A673 (cell line): Measurements from ENCODE around the gene ACSL3. TPM values are rescaled to one million over a fixed set of nuclear protein-coding genes. Genes with fewer than 3 reads are reported as not detected.

Experiments
- BruUV-seq: library from RNA; stranded (reverse); fragments of 400-500 nt; replicated peaks from 2 replicates; lab custom pipeline; 2021; lab: Mats Ljungman, UMichigan
- CTCF ChIA-PET: fragments of 300-600 bp; sonication (Branson Sonifier 250); formaldehyde crosslinking; loops from one replicate; lab custom pipeline; 2022; ENCODE audit warnings: antibody characterized with exemption; lab: Charles Lee
- POLR2A ChIA-PET: fragments of 300-600 bp; sonication (Branson Sonifier 250); formaldehyde crosslinking; loops from one replicate; lab custom pipeline; 2022; ENCODE audit warnings: antibody characterized with exemption; ENCODE audit not compliant: low non-redundant PET; lab: Charles Lee
- DNase-seq: peaks from one replicate; pipeline ENCODE4 v3.0.0-alpha.2; 2015; ENCODE audit warnings: low spot score
- H3K27ac ChIP-seq: fragments of 200-600 bp; sonication (generic); 2 replicates; pipeline ENCODE4 v1.5.1; 2016; ENCODE audit warnings: mixed run types, low read depth, mild to moderate bottlenecking, mixed read lengths, antibody characterized with exemption, low read length; ENCODE audit not compliant: poor library complexity, severe bottlenecking
- H3K27me3 ChIP-seq: fragments of 200-600 bp; sonication (generic); replicated peaks from 2 replicates; pipeline ENCODE4 v1.6.1; 2017; ENCODE audit warnings: mixed run types, low read depth, mild to moderate bottlenecking, mixed read lengths, antibody characterized with exemption, low read length; ENCODE audit not compliant: insufficient read depth, poor library complexity
- H3K36me3 ChIP-seq: fragments of 200-600 bp; sonication (generic); 2 replicates; pipeline ENCODE4 v1.6.1; 2016; ENCODE audit warnings: mixed run types, mild to moderate bottlenecking, mixed read lengths, antibody characterized with exemption, low read length; ENCODE audit not compliant: insufficient read depth, poor library complexity, severe bottlenecking
- H3K4me1 ChIP-seq: fragments of 200-600 bp; sonication (generic); 2 replicates; pipeline ENCODE4 v1.6.1; 2017; ENCODE audit warnings: mixed run types, mild to moderate bottlenecking, mixed read lengths, antibody characterized with exemption, low read length; ENCODE audit not compliant: insufficient read depth, poor library complexity, severe bottlenecking
- H3K4me3 ChIP-seq: fragments of 200-600 bp; sonication (generic); 2 replicates; pipeline ENCODE4 v1.5.1; 2016; ENCODE audit warnings: low read depth, mixed run types, mild to moderate bottlenecking, mixed read lengths, low read length; ENCODE audit not compliant: poor library complexity, severe bottlenecking
- H3K9me3 ChIP-seq: fragments of 200-600 bp; sonication (generic); 2 replicates; pipeline ENCODE4 v1.6.1; 2016; ENCODE audit warnings: mixed run types, low read depth, mild to moderate bottlenecking, mixed read lengths, antibody characterized with exemption, low read length; ENCODE audit not compliant: poor library complexity, severe bottlenecking
- EZH2 ChIP-seq: fragments of 200-600 bp; sonication (generic); IDR thresholded peaks from 2 replicates; pipeline ENCODE4 v1.6.1; 2017; ENCODE audit warnings: borderline replicate concordance, low read depth, mild to moderate bottlenecking, mixed read lengths, antibody characterized with exemption, low read length; ENCODE audit not compliant: poor library complexity, severe bottlenecking
- intact Hi-C: fragments of 100-400 bp; cut with micrococcal nuclease; formaldehyde crosslinking; loops from one replicate; pipeline ENCODE4 v1.10.0; 2022; ENCODE audit not compliant: unreplicated experiment
- total RNA-seq: library from RNA; stranded (reverse); gene quantifications from 2 replicates; pipeline ENCODE4 v1.2.3, GENCODE V29; 2021
- TF ChIP-seq, protein P1 (sequence below): fragments of 300-800, 200-600 bp; sonication (generic); conservative IDR thresholded peaks from 2 replicates; pipeline ENCODE4 v1.5.1; 2017; ENCODE audit warnings: low read depth, mild to moderate bottlenecking, antibody characterized with exemption, low read length, moderate library complexity, mixed read lengths

Gene ACSL3
- total RNA-seq, 1 experiment from 2014 or later, result 163 TPM

DNA sequence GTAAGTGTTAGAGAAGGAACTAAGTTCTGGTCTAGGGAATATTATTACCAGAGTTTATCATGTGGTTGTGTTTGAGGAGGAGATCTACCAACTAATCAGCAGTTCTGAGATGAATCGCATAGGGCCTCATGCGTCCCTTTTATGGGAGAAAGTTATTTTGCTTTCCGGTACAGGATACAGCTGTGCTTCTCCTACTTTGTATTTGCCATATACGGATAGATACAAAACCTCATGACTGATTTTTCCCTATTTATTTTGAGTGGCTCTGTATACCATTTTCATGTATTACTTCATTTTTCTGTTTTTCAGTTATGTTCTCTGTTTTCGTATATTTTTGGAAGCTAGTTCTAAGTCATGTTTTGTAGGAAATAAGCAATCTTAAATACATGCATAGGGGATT lies 66.8 kb downstream of the ACSL3 start:
- no peaks in the 10 kb centered on the region for H3K9me3 ChIP-seq
- BruUV-seq, result no TSS peak
- H3K27ac ChIP-seq, result no peak overlapping the region
- no peak for TF ChIP-seq EZH2
- TF ChIP-seq, protein P1, sequence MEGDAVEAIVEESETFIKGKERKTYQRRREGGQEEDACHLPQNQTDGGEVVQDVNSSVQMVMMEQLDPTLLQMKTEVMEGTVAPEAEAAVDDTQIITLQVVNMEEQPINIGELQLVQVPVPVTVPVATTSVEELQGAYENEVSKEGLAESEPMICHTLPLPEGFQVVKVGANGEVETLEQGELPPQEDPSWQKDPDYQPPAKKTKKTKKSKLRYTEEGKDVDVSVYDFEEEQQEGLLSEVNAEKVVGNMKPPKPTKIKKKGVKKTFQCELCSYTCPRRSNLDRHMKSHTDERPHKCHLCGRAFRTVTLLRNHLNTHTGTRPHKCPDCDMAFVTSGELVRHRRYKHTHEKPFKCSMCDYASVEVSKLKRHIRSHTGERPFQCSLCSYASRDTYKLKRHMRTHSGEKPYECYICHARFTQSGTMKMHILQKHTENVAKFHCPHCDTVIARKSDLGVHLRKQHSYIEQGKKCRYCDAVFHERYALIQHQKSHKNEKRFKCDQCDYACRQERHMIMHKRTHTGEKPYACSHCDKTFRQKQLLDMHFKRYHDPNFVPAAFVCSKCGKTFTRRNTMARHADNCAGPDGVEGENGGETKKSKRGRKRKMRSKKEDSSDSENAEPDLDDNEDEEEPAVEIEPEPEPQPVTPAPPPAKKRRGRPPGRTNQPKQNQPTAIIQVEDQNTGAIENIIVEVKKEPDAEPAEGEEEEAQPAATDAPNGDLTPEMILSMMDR, result no peak
- H3K36me3 ChIP-seq, result peaks cover 86% of the 10 kb centered on the region
- no peak overlapping the region for H3K4me3 ChIP-seq
- CTCF ChIA-PET, result no interaction called here
- POLR2A ChIA-PET, result no interaction called here
- no peaks in the 10 kb centered on the region for H3K4me1 ChIP-seq
- DNase-seq, result no peak
- intact Hi-C loops, result no loop called here
- no peaks in the 10 kb centered on the region for H3K27me3 ChIP-seq

DNA sequence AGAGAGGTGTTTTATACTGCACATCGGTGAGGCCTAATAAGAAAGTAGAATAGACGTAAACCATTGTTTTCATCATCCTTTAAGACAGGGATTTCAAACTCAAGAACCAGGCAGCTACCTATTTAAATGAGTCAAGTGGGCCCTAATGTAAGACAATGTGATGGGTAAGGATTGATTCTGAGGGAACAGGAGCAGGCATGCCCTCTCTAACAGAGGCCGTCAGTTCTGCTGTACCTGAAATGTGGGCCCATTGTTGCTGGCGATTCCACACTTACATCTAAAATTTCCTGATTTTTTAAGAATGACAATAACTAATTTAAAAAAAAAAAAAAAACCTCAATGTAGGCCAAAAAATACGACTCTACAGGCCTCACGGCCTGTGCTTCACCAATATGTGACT lies 67.5 kb downstream of the ACSL3 start:
- ChIA-PET POLR2A (no interaction called here), CTCF (interaction anchor here (0.7 kb wide), 1 partner anchor 54 kb away, joined by 3 read pairs; no protein-coding TSS in a partner anchor)
- H3K4me1 ChIP-seq, result no peaks in the 10 kb centered on the region
- H3K36me3 ChIP-seq, result peaks cover 85% of the 10 kb centered on the region
- DNase-seq, result no peak
- intact Hi-C loops, result no loop called here
- TF ChIP-seq EZH2, result no peak
- TF ChIP-seq, protein P1, result no peak
- no peak overlapping the region for H3K27ac ChIP-seq
- no peaks in the 10 kb centered on the region for H3K27me3 ChIP-seq
- no TSS peak for BruUV-seq
- no peak overlapping the region for H3K4me3 ChIP-seq
- no peaks in the 10 kb centered on the region for H3K9me3 ChIP-seq

DNA sequence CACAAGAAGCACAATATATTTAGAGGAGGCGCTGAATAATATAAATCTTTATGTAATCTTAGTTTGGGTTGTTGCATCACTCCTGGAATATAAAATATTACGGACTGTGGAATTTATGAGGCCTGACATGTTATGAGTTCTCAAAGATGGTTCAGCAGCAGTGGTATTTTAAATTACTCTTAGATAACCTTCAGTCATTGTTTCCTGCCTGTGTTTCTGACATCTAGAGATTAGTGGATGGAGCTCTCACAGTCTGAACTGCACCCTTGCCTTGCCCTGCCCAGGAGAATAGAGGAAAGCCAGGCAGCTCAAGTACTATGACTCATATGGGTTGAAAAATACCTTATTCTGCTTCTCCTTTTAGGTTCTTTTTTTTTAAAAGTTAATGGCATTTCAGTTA lies 70.0 kb downstream of the ACSL3 start:
- TF ChIP-seq, protein P1, result no peak
- TF ChIP-seq EZH2, result no peak
- intact Hi-C loops, result no loop called here
- Histone ChIP-seq H3K36me3 (peaks cover 85% of the 10 kb centered on the region), H3K27ac (no peak overlapping the region), H3K4me1 (no peaks in the 10 kb centered on the region), H3K9me3 (no peaks in the 10 kb centered on the region), H3K4me3 (no peak overlapping the region), H3K27me3 (no peaks in the 10 kb centered on the region)
- ChIA-PET POLR2A (no interaction called here), CTCF (no interaction called here)
- no TSS peak for BruUV-seq
- DNase-seq, result no peak
